PC-9 (cell line): Measurements from ENCODE around the gene DNAI2. TPM values are rescaled to one million over a fixed set of nuclear protein-coding genes. Genes with fewer than 3 reads are reported as not detected.
"Not testable (repeated sequence)": the region's sequence is repeated elsewhere in the genome, so short reads cannot be mapped to it uniquely, and the experiment has no call there.

Source experiments
- BruUV-seq: library from RNA; stranded (reverse); fragments of 400-500 nt; replicated peaks from 2 replicates; lab custom pipeline; 2021; lab: Mats Ljungman, UMichigan
- CTCF ChIA-PET: fragments of 300-600 bp; sonication (Branson Sonifier 250); formaldehyde crosslinking; loops from one replicate; lab custom pipeline; 2022; ENCODE audit warnings: antibody characterized with exemption; lab: Charles Lee
- POLR2A ChIA-PET: fragments of 300-600 bp; sonication (Branson Sonifier 250); formaldehyde crosslinking; loops from one replicate; lab custom pipeline; 2022; ENCODE audit warnings: antibody characterized with exemption; ENCODE audit not compliant: unreplicated experiment; lab: Charles Lee
- DNase-seq, 2 experiments: peaks; one replicate each; pipeline versions ENCODE4 v3.0.0 to v3.0.0-alpha.2; 2015 to 2022; ENCODE audit warnings: mixed read lengths in 1 of 2
- H2AFZ ChIP-seq: fragments of 200-600 bp; sonication (generic); 2 replicates; pipeline ENCODE4 v1.8.1; 2017; ENCODE audit warnings: antibody characterized with exemption
- H3F3A ChIP-seq: fragments of 200-600 bp; sonication (generic); 2 replicates; pipeline ENCODE4 v1.8.1; 2017; ENCODE audit warnings: antibody characterized with exemption, mild to moderate bottlenecking, low read depth; ENCODE audit not compliant: insufficient read depth
- H3K27ac ChIP-seq: fragments of 200-600 bp; sonication (generic); 2 replicates; pipeline ENCODE4 v1.6.1; 2016; ENCODE audit warnings: mixed run types
- H3K27me3 ChIP-seq: fragments of 200-600 bp; sonication (generic); 2 replicates; pipeline ENCODE4 v1.6.1; 2016; ENCODE audit warnings: low read depth, mixed run types; ENCODE audit not compliant: insufficient read depth
- H3K36me3 ChIP-seq: fragments of 200-600 bp; sonication (generic); 2 replicates; pipeline ENCODE4 v1.6.1; 2016; ENCODE audit warnings: low read depth, mixed run types
- H3K4me1 ChIP-seq: fragments of 200-600 bp; sonication (generic); replicated peaks from 2 replicates; pipeline ENCODE4 v1.6.1; 2016; ENCODE audit warnings: mixed run types; ENCODE audit not compliant: insufficient read depth
- H3K4me2 ChIP-seq: fragments of 200-600 bp; sonication (generic); 2 replicates; pipeline ENCODE4 v1.6.1; 2017; ENCODE audit warnings: mixed run types
- H3K4me3 ChIP-seq: fragments of 200-600 bp; sonication (generic); 2 replicates; pipeline ENCODE4 v1.6.1; 2016; ENCODE audit warnings: mixed run types
- H3K79me2 ChIP-seq: fragments of 200-600 bp; sonication (generic); 2 replicates; pipeline ENCODE4 v1.6.1; 2017; ENCODE audit warnings: low read depth, mixed run types
- H3K9me2 ChIP-seq: fragments of 200-600 bp; sonication (generic); 2 replicates; pipeline ENCODE4 v1.8.1; 2017; ENCODE audit warnings: mild to moderate bottlenecking; ENCODE audit not compliant: insufficient read depth
- H3K9me3 ChIP-seq: fragments of 200-600 bp; sonication (generic); 2 replicates; pipeline ENCODE4 v1.8.1; 2016; ENCODE audit warnings: low read depth; ENCODE audit not compliant: insufficient read depth
- H4K20me1 ChIP-seq: fragments of 200-600 bp; sonication (generic); 2 replicates; pipeline ENCODE4 v1.8.1; 2017; ENCODE audit not compliant: insufficient read depth
- EZH2 ChIP-seq: fragments of 200-600 bp; sonication (generic); IDR thresholded peaks from 2 replicates; pipeline ENCODE4 v1.8.0; 2017; ENCODE audit warnings: antibody characterized with exemption, low read depth
- intact Hi-C: fragments of 100-400 bp; cut with micrococcal nuclease; formaldehyde crosslinking; loops from one replicate; pipeline ENCODE4 v1.10.0; 2022; ENCODE audit not compliant: unreplicated experiment
- total RNA-seq: library from RNA; stranded (reverse); gene quantifications from 2 replicates; pipeline ENCODE4 v1.2.3, GENCODE V29; 2021
- TF ChIP-seq, protein P1 (sequence below): fragments of 200-600 bp; sonication (generic); conservative IDR thresholded peaks from 2 replicates; pipeline ENCODE4 v1.6.1; 2017; ENCODE audit warnings: mixed run types, antibody characterized with exemption, mild to moderate bottlenecking, moderate library complexity

DNAI2 gene
- total RNA-seq, 1 experiment from 2014 or later = not detected

DNA sequence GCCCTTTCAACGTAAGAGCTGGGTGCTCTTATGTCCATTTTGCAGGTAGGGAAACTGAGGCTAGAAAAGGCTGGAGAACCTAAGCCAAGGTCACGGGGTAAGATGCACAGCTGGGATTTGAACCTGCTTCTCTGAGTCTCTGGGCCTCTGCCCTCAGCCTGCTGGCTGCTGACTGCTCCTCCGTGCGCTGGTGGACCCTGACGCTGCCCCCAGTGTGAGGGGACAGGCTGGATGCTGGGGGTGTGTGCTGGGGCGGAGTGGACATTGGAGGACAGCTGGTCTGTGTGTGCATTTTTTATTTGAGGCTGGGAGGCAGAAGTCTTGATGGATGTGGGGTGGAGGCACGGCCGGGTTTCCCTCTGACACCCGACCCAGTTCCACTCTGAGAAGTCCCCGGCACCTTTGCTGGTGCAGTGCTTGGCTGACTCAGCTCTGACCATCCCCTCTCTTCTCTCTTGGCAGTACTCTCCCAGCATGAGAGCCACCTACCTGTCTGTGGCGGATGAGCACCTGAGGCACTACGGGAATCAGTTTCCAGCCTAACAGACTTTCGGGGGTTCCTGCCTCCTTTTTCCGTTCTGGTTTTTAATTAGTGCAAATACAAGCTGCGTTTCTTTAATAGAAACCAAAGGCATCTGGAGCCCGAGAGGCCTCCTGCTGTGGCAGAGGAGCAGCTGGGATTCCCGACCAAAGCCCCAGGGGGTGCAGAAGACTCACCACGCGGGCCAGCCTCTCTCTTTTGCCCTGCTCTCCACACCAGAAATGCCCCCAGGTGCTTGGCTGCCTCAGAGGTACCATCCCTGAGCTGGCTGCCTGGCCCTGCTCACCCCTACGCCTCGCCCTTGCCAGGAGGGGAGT is 14.1 kb upstream of the DNAI2 start:
- peaks cover 85% of the 10 kb centered on the region for H3K27me3 ChIP-seq
- no TSS peak for BruUV-seq
- H3K4me1 ChIP-seq = no peaks in the 10 kb centered on the region
- no peak overlapping the region for H3K4me2 ChIP-seq
- no peaks in the 10 kb centered on the region for H3K36me3 ChIP-seq
- intact Hi-C loops = loop anchor here (2.0 kb wide), 1 partner anchor 49 kb away; no protein-coding TSS in a partner anchor
- no peaks in the 10 kb centered on the region for H3K79me2 ChIP-seq
- no peak for DNase-seq
- H3K9me3 ChIP-seq = no peaks in the 10 kb centered on the region
- TF ChIP-seq, protein P1, sequence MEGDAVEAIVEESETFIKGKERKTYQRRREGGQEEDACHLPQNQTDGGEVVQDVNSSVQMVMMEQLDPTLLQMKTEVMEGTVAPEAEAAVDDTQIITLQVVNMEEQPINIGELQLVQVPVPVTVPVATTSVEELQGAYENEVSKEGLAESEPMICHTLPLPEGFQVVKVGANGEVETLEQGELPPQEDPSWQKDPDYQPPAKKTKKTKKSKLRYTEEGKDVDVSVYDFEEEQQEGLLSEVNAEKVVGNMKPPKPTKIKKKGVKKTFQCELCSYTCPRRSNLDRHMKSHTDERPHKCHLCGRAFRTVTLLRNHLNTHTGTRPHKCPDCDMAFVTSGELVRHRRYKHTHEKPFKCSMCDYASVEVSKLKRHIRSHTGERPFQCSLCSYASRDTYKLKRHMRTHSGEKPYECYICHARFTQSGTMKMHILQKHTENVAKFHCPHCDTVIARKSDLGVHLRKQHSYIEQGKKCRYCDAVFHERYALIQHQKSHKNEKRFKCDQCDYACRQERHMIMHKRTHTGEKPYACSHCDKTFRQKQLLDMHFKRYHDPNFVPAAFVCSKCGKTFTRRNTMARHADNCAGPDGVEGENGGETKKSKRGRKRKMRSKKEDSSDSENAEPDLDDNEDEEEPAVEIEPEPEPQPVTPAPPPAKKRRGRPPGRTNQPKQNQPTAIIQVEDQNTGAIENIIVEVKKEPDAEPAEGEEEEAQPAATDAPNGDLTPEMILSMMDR = peak; percentile 37; the same call in 1 of the 2 replicates
- TF ChIP-seq EZH2 = no peak
- no peaks in the 10 kb centered on the region for H3K9me2 ChIP-seq
- H4K20me1 ChIP-seq = 0 out of 2 replicates have a peak, but pooled peaks cover 4% of the 10 kb centered on the region
- no peak overlapping the region for H3K4me3 ChIP-seq
- H3K27ac ChIP-seq = no peak overlapping the region
- no peak overlapping the region for H2AFZ ChIP-seq
- H3F3A ChIP-seq = no peaks in the 10 kb centered on the region
- ChIA-PET POLR2A (no interaction called here), CTCF (interaction anchor here (0.5 kb wide), 1 partner anchor 45 kb away, joined by 3 read pairs; no protein-coding TSS in a partner anchor)

DNA sequence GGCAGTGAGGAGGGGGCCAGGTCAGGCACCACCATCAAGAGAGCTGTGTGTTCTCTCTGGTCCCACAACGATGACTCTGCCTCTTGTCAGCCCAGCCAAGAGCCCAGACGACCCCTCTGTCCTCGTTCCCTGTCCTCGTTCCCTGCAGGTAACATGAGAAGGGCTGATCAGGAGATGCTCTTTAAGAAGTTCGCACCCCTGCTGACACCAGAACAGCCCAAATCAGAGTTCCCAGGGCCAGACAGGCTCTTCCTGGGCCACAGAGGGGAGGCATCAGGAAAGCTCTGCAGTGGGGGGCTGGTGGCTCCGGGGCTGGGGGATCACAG is 13.5 kb upstream of the DNAI2 start:
- Histone ChIP-seq H3K4me3 (no peak overlapping the region), H3K4me1 (no peaks in the 10 kb centered on the region), H3K27me3 (peaks cover 88% of the 10 kb centered on the region), H3K4me2 (no peak overlapping the region), H2AFZ (no peak overlapping the region), H3K36me3 (no peaks in the 10 kb centered on the region), H3K9me3 (no peaks in the 10 kb centered on the region), H3K27ac (no peak overlapping the region), H3K79me2 (no peaks in the 10 kb centered on the region), H4K20me1 (0 out of 2 replicates have a peak, but pooled peaks cover 4% of the 10 kb centered on the region), H3K9me2 (no peaks in the 10 kb centered on the region), H3F3A (no peaks in the 10 kb centered on the region)
- intact Hi-C loops = loop anchor here (2.0 kb wide), 1 partner anchor 50 kb away; no protein-coding TSS in a partner anchor
- BruUV-seq = no TSS peak
- ChIA-PET CTCF (no interaction called here), POLR2A (no interaction called here)
- no peak for DNase-seq
- TF ChIP-seq, protein P1 = no peak
- TF ChIP-seq EZH2 = no peak

DNA sequence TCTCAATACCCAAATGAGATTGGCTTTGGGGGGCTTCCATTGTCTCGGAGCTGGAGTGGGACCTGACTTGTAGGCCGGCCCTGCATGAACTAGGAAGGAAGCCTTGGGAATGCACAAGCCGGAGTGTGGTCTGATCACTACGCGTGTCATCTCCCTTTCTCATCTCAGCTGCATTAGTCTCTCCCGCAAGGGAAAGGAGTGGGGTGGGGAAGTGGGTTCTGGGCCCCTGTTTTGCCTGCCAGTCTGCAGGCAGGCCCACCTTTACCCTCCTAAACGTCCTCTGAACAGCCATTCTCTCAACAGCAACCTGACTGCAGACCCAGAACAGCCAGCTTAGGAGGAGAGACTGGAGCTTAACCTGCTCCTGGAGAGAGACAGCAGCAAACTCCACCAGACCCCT is 11.4 kb upstream of the DNAI2 start:
- H3K4me1 ChIP-seq = no peaks in the 10 kb centered on the region
- no TSS peak for BruUV-seq
- no peak for TF ChIP-seq EZH2
- TF ChIP-seq, protein P1 = no peak
- no peaks in the 10 kb centered on the region for H3K9me2 ChIP-seq
- H3K4me2 ChIP-seq = no peak overlapping the region
- DNase-seq = no peak
- H2AFZ ChIP-seq = no peak overlapping the region
- no peaks in the 10 kb centered on the region for H3K36me3 ChIP-seq
- peaks cover 89% of the 10 kb centered on the region for H3K27me3 ChIP-seq
- H3K79me2 ChIP-seq = no peaks in the 10 kb centered on the region
- ChIA-PET CTCF (no interaction called here), POLR2A (no interaction called here)
- intact Hi-C loops = no loop called here
- H3F3A ChIP-seq = no peaks in the 10 kb centered on the region
- H3K4me3 ChIP-seq = no peak overlapping the region
- 0 out of 2 replicates have a peak, but pooled peaks cover 4% of the 10 kb centered on the region for H4K20me1 ChIP-seq
- no peaks in the 10 kb centered on the region; the same call in 1 of the 2 replicates for H3K9me3 ChIP-seq
- no peak overlapping the region for H3K27ac ChIP-seq

DNA sequence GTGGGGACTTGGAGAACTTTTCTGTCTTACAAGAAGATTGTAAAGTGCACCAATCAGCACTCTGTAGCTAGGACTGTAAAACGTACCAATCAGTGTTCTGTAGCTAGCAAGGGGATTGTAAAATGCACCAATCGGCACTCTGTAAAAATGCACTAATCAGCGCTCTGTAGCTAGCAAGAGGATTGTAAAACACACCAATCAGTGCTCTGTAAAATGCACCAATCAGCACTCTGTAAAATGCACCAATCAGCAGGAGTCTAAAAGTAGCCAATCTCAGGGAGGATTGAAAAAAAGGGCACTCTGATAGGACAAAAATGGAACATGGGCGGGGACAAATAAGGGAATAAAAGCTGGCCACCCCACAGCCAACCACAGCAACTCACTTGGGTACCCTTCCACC is 7.0 kb upstream of the DNAI2 start:
- peaks cover 89% of the 10 kb centered on the region for H3K27me3 ChIP-seq

More for the DNA sequence above, 7.0 kb upstream of the DNAI2 start:
- H4K20me1 ChIP-seq, H3K9me2 ChIP-seq, H3K4me3 ChIP-seq, H3K4me1 ChIP-seq, H3K36me3 ChIP-seq, H3K79me2 ChIP-seq, POLR2A ChIA-PET, H3K9me3 ChIP-seq, H2AFZ ChIP-seq, CTCF ChIA-PET, intact Hi-C loops, H3K27ac ChIP-seq, DNase-seq, BruUV-seq, H3F3A ChIP-seq, H3K4me2 ChIP-seq: not testable (repeated sequence)
